ENCODE results near the gene MAFG. TPM values are rescaled to one million over a fixed set of nuclear protein-coding genes. Genes with fewer than 3 reads are reported as not detected.
A peak's percentile ranks its signal among the peaks of the same experiment; 100 is the strongest.
"Not testable (repeated sequence)": the region's sequence is repeated elsewhere in the genome, so short reads cannot be mapped to it uniquely, and the experiment has no call there.

MAFG gene
- total RNA-seq, 1 donor from 2014 or later: 12.3 TPM

- ATAC-seq: no peak
Observed at GRCh38 chr17:81957691-81958432, 30.3 kb upstream of the MAFG start.

- ATAC-seq: no peak
Observed at GRCh38 chr17:81956607-81957589, 29.4 kb upstream of the MAFG start.

- no peak for ATAC-seq
Observed at GRCh38 chr17:81955756-81956544, 28.4 kb upstream of the MAFG start.

GRCh38 chr17:81955058-81955681 lies 27.6 kb upstream of the MAFG start:
- ATAC-seq: no peak

GRCh38 chr17:81954131-81955057 lies 26.9 kb upstream of the MAFG start:
- no peak for ATAC-seq

- not testable (repeated sequence) for ATAC-seq
Observed at GRCh38 chr17:81953443-81953842, 25.9 kb upstream of the MAFG start.

- ATAC-seq: no peak
Observed at GRCh38 chr17:81952792-81953228, 25.3 kb upstream of the MAFG start.

GRCh38 chr17:81951785-81952684 lies 24.5 kb upstream of the MAFG start:
- ATAC-seq: no peak

GRCh38 chr17:81950501-81950900 lies 23.0 kb upstream of the MAFG start:
- ATAC-seq: no peak

GRCh38 chr17:81948635-81949378 lies 21.3 kb upstream of the MAFG start:
- peak; percentile 5 for ATAC-seq

- no peak for ATAC-seq
Observed at GRCh38 chr17:81947189-81947588, 19.7 kb upstream of the MAFG start, which contains the start of gene MYADML2. Gene MYADML2 (minus strand): TSS chr17:81947233. CDS start chr17:81941741, 5,492 bp downstream.

- ATAC-seq: no peak
Observed at GRCh38 chr17:81944858-81945257, 17.3 kb upstream of the MAFG start.

GRCh38 chr17:81942167-81942553 lies 14.6 kb upstream of the MAFG start:
- ATAC-seq: no peak

- ATAC-seq: no peak
Observed at GRCh38 chr17:81941484-81942166, 14.1 kb upstream of the MAFG start.

GRCh38 chr17:81940538-81941483 lies 13.3 kb upstream of the MAFG start:
- no peak for ATAC-seq

- peak; percentile 5 for ATAC-seq
Observed at GRCh38 chr17:81939881-81940385, 12.4 kb upstream of the MAFG start.

- ATAC-seq: no peak
Observed at GRCh38 chr17:81939218-81939617, 11.7 kb upstream of the MAFG start.

Measured in esophagus mucosa (tissue), 1 donor.